ENCODE results near the gene MAP4K1.
"Not testable (repeated sequence)": the region's sequence is repeated elsewhere in the genome, so short reads cannot be mapped to it uniquely, and the experiment has no call there.

Gene MAP4K1

DNA sequence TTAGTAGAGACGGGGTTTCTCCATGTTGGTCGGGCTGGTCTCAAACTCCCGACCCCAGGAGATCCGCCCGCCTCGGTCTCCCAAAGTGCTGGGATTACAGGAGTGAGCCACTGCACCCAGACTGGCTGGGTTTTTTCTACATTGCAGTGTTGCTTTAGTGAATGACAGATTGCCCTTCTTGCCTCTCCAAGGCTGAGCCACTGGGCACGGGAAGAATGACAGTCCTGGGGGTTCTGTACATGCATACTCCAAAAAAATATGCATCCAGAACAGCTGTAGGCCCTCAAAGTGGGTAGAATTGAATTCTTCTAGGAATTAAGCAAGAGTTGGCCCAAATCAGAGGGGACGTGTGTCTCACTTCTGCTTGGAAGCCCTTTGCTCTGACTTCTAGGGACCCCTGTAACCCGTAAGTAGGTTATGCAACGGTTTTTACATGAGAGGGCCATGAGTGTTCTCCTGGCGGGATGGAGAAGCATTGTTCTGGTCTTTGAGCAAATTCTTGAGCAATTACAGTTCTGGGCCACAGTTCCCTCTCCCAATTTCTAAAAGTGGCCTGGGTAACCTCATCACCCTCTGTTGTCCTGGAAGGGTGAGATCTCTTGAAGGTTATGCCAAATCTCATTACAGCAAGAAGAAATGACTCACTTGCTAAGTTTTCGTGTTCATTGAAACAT is 33.3 kb upstream of the MAP4K1 start:
- DNase-seq (ENCODE audit: low spot score), result no peak

DNA sequence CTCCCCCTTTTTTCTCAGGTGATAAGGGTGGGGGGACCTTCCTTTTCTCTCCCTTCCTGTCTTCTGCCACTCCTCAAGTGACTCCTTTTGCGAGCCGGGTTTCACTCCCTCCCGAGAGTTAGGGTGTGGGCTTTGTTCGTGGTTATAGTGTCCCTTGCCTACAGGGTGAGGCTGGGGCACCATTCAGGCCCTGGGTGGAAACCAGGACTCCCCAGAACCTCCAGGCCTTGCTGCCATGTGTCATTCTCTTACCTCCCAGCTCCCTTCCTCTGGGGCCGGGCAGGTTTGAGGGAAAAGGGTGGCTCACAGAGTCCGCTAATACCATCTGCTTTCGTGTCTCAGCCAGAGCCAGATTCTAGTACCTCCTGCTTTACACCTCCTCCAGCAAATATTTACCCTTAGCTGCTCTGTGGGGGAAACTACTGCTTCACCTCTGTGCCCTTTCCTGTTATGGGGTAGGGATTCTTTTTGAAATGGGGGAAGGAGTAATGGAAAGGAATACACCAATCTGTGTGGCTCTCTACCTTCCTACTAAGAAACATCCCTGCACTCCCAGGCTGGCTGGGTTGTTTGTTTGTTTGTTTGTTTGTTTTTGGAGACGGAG is 32.5 kb upstream of the MAP4K1 start:
- DNase-seq (ENCODE audit: low spot score), result peak; percentile 17

DNA sequence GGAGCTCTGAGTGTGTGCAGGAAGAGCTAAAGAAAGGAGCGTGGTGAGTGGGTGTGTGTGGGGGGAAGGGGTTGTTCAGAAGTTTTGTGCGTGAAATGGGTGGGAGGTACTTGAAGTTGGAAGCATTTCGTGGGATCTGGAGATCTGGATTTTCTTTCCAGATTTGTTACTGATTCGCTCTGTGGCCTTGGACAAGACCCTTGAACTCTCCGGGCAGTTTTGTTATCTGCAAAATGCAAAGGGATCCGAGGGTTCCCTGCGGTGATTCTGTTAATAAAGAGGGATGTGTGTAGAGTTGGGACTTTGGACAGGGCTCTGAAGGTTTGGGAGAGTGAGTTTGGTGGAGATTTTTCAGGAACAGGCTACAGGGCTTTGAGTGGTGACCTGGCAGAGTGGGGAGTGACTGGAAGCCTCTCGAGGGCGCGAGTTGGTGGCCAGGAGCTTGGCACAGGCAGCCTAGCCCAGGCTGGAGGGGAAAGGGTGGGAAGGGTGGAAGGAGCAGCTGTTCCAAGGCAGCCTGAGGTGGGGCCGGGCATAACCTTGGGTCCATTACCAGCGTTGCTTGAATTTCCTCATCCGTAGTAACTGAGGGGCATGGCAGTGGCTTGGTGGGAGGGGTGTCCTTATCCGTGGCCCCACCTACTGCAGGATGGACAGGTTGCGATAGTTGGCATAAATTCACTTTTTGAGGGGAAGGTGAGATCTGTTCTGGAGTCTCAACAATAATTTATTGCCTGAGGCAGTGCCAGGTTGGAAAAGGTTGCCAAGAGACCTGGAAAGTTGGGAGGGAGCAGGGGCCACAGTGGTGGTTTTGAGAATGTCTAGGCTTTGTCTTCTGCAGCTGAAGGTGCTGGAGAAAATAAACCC is 31.8 kb upstream of the MAP4K1 start:
- DNase-seq (ENCODE audit: low spot score), result no peak

DNA sequence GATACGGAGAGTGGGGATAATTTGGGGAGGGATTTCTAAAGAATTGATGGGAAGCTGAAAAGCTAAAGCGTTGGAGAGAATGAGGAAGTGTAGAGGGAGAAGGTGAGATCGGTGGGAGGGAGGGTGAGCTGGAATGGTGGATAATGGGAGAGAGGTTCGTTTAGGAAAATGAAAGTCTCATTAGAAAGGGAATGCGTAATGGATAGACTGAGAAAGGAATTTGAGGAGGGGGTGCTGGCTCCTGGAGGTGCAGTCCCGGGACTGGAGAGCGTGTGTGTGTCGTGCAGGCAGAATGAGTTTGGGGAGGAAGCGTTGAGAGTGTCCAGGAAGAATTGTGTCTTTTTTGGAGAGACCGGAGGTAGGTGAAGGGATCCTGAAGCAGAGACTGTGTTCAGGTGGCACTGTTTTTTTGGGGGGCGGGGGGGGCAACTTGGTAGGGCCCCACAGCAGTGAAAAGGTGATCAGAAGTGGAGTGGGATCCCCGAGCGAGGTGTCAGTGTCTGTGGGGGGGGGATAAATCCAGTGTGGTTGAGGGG is 31.1 kb upstream of the MAP4K1 start:
- DNase-seq (ENCODE audit: low spot score), result no peak

DNA sequence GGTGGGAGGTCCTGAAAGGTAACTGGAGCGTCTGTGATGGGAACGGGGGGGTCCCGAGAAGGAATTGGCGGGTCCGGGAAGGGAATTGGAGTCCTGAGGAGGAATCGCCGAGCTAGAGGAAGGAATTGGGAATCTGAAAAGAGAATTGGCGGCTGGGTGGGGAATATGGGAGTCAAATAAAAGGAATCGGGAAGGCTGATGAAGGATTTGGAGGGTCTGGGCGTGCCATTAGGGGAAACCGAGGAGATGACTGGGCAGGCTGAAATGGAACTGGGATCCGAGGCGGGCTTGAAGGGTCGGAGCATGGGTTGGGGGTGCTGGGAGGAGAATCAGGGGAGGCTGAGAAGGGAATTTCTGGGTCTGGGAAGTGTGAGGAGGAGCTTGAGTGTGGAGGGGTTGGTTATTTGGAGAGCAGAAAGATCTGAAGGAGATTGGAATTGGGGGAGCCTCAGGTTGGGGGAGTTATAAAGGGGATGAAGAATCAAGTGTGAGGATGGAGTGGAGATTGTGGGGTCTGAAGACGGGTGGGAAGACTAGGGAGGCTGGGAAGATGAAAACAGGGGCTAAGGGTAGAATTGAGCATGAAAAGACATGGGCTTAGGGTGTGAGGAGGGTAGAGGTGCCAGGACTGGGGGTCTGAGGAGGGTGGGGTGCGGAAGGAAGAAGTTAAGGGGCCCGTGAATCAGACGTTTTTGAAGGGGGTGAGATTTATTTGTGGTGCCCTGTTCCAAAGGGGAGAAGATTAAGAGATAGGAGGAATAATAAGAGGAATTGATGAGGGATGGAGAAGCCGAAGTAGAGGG is 30.4 kb upstream of the MAP4K1 start:
- DNase-seq (ENCODE audit: low spot score), result peak; percentile 17

DNA sequence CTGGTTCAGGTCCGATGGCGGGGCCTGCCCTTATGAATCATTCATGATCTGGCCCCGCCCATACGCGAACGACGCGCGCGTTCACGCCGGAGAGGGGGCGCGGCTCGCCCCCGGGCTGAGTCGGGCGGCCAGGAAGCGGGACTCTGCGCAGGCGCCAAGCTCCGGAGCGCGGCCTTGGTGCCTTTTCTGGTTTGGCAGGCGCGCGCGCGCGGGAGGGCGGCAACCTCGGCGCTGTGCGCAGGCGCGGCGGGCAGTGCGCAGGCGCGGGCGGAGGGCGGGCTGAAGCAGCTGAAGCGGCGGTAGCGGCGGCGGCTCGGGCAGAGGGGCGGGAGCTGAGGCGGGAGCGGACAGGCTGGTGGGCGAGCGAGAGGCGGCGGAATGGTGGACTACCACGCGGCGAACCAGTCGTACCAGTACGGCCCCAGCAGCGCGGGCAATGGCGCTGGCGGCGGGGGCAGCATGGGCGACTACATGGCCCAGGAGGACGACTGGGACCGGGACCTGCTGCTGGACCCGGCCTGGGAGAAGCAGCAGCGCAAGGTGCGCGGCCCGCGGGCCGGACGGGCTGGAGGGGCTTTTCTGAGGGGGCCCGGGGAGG is 29.7 kb upstream of the MAP4K1 start, which contains the start of gene ACTN4:
ACTN4 (plus strand) TSS at position 282 of the 598 bp plus-strand sequence; CDS start at position 379, 97 bp downstream.
- DNase-seq (ENCODE audit: low spot score), result peak; percentile 95

DNA sequence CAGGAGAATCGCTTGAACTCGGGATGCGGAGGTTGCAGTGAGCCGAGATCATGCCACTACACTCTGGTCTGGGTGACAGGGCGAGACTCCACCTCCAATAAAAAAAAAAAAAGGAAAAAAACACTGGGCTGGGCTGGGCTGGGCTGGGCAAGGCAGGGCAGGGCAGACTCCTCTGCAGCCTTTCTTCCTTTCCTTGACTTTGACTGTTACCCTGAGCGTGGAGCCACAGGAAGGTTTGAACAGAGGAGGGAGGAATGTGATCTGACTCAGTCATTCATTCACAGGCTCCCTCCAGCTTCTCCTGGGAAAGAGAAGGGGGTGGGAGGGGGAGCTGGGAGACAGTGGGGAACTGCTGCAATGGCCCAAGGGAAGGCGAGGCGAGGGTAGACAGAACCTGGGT is 27.0 kb upstream of the MAP4K1 start:
- DNase-seq (ENCODE audit: low spot score), result no peak

DNA sequence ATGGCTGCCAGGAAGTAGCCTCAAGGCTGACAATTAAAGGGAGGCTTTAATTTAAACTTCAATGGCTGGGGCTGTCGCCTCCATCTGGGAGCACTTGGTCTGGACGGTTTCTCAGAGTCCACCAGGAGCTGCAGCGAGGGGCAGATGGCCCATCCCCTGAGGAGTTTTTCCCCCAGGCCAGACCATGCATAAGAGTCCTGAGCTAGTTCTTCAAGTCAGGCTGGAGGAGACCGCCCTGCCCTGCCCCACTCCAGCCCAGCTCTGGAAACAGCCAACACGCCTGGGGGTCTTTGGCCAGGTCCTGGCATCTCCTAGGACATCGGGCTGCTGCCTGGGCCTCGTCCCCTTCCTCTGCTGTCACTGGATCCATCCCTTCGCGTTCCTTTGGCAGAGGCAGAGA is 24.4 kb upstream of the MAP4K1 start:
- no peak for DNase-seq (ENCODE audit: low spot score)

DNA sequence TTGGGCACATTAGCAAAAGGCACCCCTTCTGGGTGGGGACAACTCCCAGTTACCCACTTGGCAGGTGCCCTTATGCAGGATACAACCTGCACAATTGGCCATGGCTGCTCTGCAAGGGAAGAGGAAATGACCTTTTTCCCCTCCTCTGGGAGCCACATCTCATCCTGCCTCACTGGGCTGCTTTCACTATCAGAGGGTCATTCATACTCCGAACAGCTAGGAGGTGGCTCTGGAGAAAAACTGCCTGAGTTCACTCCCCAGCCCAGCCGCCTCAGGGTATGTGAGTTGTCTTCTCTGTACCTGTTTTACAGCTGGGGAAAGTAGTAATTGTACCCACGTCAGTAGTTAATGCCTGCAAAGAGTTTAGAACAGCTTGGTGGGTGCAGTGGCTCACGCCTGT is 22.6 kb upstream of the MAP4K1 start:
- no peak for DNase-seq (ENCODE audit: low spot score)

DNA sequence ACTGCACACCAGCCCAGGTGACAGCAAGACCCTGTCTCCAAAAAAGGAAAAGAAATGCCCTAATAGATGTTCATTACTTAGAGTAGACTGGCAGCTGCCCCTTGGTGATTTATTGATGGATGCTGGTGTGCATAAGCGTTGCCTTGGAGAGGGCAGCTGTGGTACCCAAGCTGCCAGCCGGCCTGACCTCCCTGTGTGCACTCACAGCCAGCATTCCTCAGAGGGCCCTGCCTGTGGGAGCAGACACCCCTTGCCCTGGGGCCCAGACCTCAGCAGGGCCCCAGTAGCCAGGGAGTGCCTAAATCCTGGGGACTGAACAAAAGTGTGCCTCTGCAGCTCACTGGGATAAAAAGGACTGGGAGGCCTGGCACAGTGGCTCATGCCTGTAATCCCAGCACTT is 21.9 kb upstream of the MAP4K1 start:
- no peak for DNase-seq (ENCODE audit: low spot score)

DNA sequence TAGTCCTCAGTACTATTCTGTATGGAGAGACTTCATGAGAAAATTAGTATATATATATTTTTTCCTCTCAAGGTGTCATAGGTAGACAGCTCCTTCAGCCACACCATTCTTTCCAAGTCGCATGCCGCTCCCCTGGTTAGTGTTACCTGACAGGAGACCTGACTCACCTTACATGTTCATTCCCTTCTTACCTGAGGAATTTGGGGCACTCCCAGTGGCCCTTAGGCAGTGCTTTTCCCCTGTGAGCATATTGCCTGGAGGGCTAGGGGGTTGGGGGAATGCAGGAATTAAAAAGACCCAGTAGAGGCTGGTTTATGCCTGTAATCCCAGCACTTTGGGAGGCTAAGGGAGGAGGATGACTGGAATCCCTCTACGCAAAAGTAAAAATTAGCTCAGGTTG is 20.7 kb upstream of the MAP4K1 start:
- DNase-seq (ENCODE audit: low spot score), result no peak

DNA sequence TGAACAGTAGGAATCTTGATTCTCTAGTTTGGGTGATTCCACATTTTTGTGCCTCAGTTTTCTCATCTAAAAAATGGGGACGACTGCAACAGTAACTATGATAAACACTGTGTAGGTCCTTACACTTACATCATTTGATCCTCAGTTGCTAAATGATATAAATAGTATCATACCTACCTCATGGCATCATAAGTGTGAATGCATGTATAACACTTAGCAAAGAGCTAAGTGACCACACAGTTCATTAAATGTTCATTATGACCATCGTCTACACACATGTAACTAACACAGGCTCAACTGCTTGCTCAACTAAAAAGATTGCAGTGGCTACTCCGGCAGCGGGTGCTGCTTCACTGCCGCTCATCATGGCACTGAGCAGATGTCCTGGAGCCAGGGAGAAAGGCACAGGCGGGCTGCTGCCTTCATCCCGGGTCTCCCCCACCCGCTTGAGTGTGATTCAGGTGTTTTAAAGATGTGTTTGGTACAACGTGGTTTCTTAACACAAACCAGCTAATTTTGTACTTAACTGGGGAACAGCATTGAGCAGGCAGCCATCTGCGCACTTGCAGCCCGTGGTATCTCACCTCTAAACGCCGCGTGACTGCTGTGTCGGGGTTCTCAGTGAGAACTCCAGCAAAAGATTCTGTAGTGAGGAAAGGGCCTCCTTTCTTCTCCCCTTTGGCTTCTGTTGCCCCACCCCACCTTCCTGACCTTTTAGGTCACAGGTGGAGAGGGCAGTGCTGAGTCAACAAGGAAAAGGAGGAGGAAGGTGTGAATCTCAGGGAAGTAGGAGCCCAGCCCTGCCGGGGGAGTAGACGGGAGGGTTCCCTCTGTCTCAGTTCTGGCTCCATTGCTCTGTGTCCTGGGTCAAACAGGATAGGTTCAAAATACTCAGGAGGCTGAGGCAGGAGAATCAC is 18.0 kb upstream of the MAP4K1 start:
- DNase-seq (ENCODE audit: low spot score), result no peak

DNA sequence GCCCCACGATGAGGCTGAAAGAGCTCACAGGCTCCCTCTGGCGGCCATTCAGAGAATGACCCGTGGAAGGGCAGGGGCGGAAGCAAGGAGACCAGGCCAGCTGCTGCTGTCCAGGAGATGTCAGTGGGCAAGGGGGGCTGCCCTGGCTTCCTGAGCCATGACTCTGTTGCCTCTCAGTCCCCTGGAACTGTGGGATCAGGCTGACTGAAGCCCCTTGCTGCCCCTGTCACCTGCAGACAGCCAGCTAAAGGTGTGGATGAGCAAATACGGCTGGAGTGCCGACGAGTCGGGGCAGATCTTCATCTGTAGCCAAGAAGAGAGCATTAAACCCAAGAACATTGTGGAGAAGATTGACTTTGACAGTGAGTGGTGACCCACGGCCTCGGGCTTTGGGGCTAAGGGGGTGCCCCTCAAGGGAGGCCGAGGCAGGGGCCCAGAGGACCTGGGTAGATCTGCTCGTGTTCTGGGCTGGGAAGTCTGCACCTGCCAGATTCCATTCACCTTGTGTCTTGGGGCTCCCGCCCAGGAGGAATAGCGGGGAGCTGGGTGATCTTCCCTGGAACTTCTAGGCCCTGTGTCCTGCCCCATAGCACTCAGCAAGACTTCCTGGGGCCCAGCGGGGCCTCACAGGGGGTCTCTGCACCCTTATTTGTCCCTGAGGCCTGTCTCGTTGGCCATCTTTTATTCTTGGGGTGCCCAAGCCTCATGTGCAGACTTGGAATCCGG is 17.2 kb upstream of the MAP4K1 start:
- peak; percentile 61 for DNase-seq (ENCODE audit: low spot score)

DNA sequence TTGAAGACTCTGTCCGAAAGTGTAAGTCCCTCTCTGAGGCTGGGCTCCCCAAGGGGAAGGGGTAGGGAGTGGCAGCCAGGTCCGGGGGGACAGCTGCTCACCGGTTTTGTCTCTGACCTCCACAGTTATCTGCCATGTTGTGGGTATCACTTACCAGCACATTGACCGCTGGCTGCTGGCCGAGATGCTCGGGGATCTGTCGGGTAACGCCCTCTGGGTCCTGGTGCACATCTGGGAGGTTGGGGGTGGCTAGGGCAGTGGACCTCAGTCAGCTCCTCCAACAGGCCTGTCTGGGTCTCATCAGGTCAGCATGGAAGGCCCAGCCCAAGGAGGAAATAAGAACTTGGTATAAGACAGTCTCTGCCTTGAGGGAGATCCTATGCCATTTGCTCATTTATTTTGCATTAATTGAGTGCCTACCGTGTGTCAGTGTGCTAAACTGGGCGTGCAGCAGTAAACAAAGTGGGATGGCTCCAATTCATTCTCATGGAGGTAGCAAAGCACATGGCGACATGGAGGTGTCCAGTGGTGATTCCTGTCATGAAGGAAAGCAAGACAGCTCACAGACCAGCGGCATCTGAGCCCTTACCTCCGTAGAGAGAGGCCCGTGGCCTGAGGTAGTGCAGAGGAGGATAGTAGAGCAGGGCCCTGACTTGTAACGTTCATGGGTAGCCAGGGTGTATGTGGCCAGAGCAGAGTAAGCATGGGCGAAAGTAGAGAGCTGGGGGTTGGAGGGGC is 14.9 kb upstream of the MAP4K1 start:
- DNase-seq (ENCODE audit: low spot score), result no peak

DNA sequence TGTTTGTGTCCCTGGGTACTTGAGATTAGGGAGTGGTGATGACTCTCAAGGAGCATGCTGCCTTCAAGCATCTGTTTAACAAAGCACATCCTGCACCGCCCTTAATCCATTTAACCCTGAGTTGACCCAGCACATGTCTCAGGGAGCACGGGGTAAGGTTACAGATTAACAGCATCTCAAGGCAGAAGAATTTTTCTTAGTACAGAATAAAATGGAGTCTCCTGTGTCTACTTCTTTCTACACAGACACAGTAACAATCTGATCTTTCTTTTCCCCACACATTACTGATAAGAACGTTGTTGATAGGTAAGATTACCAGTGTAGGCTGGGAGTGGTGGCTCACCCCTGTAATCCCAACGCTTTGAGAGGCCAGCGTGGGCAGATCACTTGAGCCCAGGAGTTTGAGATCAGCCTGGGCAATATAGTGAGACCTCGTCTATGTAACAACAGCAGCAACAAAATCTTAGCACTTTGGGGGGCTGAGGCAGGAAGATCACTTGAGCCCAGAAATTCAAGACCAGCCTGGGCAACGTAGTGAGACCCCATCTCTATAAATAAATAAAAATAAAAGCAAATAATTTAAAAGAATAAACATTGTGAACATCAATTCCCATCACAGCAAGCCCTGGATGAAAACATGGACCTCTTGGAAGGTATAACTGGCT is 14.2 kb upstream of the MAP4K1 start:
- not testable (repeated sequence) for DNase-seq (ENCODE audit: low spot score)

DNA sequence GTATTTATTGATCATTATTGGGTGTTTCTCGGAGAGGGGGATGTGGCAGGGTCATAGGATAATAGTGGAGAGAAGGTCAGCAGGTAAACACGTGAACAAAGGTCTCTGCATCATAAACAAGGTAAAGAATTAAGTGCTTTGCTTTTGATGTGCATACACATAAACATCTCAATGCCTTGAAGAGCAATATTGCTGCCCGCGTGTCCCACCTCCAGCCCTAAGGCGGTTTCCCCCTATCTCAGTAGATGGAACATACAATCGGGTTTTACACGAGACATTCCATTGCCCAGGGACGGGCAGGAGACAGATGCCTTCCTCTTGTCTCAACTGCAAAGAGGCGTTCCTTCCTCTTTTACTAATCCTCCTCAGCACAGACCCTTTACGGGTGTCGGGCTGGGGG is 13.5 kb upstream of the MAP4K1 start:
- DNase-seq (ENCODE audit: low spot score), result not testable (repeated sequence)

DNA sequence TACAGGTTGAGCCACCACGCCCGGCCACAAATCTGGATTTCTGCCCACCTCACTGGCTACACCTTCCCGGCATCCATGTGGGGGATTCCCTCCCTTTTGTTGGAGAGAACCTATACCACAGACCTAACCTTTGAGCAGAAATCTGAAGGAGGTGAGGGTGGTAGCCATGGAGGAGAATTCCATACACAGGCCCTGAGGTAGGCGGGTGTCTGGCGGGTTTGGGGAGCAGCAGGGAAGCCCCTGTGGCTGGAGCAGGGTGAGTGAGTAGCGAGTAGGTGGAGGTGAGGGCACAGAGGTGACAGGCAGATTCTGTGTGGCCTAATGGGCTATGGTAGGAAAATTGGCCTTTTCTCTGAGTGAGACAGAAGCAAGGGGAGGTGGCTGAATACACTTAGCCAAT is 11.8 kb upstream of the MAP4K1 start:
- DNase-seq (ENCODE audit: low spot score), result no peak

DNA sequence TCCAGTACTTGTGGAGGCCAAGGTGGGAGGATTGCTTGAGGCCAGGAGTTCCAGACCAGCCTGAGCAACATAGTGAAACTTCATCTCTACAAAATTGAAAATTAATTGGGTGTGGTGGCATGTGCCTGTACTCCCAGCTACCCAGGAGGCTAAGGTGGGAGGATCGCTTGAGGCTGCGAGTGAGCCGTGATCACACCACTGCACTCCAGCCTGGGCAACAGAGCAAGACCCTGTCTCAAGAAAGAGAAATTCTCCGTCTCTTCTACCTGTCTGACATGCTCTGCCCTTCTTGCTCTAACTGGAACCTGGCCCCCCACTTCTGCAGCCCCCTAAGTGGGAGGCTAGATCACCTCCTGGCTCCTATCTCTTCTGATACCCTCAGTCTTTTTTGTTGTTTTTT is 8.6 kb upstream of the MAP4K1 start:
- no peak for DNase-seq (ENCODE audit: low spot score)
